Measurements from ENCODE around the gene TBC1D5. TPM values are rescaled to one million over a fixed set of nuclear protein-coding genes. Genes with fewer than 3 reads are reported as not detected.

TBC1D5 gene
- total and polyA plus RNA-seq, 2 donors (not counting 1 experiment from before 2014, with no cell fraction given) = 22.6 to 111 TPM

DNA sequence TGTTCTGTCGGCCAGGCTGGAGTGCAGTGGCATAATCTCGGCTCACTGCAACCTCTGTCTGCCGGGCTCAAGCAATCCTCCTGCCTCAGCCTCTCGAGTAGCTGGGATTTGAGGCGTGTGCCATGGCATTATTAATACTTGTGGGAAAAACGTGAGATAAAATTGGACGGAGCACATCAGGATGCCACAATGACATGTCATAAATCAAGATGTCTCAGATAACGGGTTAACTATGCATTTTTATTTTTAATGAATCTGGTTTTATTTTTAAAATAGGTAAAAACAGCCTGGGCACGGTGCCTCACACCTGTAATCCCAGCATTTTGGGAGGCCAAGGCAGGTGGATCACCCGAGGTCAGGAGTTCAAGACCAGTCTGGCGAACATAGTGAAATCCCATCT lies 212.8 kb downstream of the TBC1D5 start:
- no peak for ATAC-seq (ENCODE audit: low read depth)
- Histone ChIP-seq H3K27ac (ENCODE audit: low read length in 2 of 2) (no peak overlapping the region), H2AFZ (ENCODE audit: insufficient read depth, low read depth, low read length, poor library complexity, severe bottlenecking) (no peak overlapping the region), H3K9ac (ENCODE audit: low read length) (no peak overlapping the region), H3K4me2 (replicated peaks; ENCODE audit: low read depth, low read length, poor library complexity, severe bottlenecking) (no peak overlapping the region), H4K20me1 (ENCODE audit: control insufficient read depth, insufficient read depth, low read length, poor library complexity, severe bottlenecking) (peaks cover 13% of the 10 kb centered on the region), H3K27me3 (replicated peaks in 1 of 4; ENCODE audit: control extremely low read depth in 1 of 4, control insufficient read depth in 3 of 4, insufficient read depth in 4 of 4, low read length in 3 of 4) (no peaks in the 10 kb centered on the region), H3K9me3 (ENCODE audit: control extremely low read depth in 1 of 3, control insufficient read depth in 2 of 3, insufficient read depth in 1 of 3, low read length in 2 of 3) (no peaks in the 10 kb centered on the region), H3K4me1 (ENCODE audit: control insufficient read depth in 2 of 2, insufficient read depth in 2 of 2, low read length in 2 of 2) (no peaks in the 10 kb centered on the region), H3K36me3 (replicated peaks in 1 of 2; ENCODE audit: control extremely low read depth in 1 of 2, control insufficient read depth in 1 of 2, extremely low read depth in 1 of 2, insufficient read depth in 2 of 2, low read length in 1 of 2) (no peaks in the 10 kb centered on the region), H3K4me3 (ENCODE audit: control extremely low read depth in 1 of 5, extremely low read depth in 1 of 5, insufficient read depth in 1 of 5, low read depth in 2 of 5, low read length in 4 of 5) (no peak overlapping the region), H3K79me2 (ENCODE audit: control insufficient read depth, insufficient read depth, low read length) (peaks cover 14% of the 10 kb centered on the region)
- peaks cover 14% of the 10 kb centered on the region for H3K4me1 Mint-ChIP-seq
- CTCF ChIA-PET = interaction anchor here (1.0 kb wide), 1 partner anchor 312 kb away, joined by 3 read pairs; no protein-coding TSS in a partner anchor
- POLR2A ChIA-PET = no interaction called here
- no peak overlapping the region for H3K4me3 Mint-ChIP-seq
- intact Hi-C loops (cut with micrococcal nuclease) = no loop called here
- H3K27me3 Mint-ChIP-seq = no peaks in the 10 kb centered on the region
- DNase-seq = no peak
- TF ChIP-seq, protein P1, sequence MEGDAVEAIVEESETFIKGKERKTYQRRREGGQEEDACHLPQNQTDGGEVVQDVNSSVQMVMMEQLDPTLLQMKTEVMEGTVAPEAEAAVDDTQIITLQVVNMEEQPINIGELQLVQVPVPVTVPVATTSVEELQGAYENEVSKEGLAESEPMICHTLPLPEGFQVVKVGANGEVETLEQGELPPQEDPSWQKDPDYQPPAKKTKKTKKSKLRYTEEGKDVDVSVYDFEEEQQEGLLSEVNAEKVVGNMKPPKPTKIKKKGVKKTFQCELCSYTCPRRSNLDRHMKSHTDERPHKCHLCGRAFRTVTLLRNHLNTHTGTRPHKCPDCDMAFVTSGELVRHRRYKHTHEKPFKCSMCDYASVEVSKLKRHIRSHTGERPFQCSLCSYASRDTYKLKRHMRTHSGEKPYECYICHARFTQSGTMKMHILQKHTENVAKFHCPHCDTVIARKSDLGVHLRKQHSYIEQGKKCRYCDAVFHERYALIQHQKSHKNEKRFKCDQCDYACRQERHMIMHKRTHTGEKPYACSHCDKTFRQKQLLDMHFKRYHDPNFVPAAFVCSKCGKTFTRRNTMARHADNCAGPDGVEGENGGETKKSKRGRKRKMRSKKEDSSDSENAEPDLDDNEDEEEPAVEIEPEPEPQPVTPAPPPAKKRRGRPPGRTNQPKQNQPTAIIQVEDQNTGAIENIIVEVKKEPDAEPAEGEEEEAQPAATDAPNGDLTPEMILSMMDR (IDR thresholded peaks at IDR 0.05) = no peak
- no peak for TF ChIP-seq EZH2 (IDR thresholded peaks at IDR 0.05; ENCODE audit: borderline replicate concordance, insufficient read depth, low read depth, low read length, poor library complexity, severe bottlenecking)
- 92% methylated on average over 10 of the region's 11 CpGs for WGBS (ENCODE audit: insufficient coverage)
- H3K9me3 Mint-ChIP-seq (ENCODE audit: insufficient read depth) = no peaks in the 10 kb centered on the region
- no peak overlapping the region for H3K27ac Mint-ChIP-seq

DNA sequence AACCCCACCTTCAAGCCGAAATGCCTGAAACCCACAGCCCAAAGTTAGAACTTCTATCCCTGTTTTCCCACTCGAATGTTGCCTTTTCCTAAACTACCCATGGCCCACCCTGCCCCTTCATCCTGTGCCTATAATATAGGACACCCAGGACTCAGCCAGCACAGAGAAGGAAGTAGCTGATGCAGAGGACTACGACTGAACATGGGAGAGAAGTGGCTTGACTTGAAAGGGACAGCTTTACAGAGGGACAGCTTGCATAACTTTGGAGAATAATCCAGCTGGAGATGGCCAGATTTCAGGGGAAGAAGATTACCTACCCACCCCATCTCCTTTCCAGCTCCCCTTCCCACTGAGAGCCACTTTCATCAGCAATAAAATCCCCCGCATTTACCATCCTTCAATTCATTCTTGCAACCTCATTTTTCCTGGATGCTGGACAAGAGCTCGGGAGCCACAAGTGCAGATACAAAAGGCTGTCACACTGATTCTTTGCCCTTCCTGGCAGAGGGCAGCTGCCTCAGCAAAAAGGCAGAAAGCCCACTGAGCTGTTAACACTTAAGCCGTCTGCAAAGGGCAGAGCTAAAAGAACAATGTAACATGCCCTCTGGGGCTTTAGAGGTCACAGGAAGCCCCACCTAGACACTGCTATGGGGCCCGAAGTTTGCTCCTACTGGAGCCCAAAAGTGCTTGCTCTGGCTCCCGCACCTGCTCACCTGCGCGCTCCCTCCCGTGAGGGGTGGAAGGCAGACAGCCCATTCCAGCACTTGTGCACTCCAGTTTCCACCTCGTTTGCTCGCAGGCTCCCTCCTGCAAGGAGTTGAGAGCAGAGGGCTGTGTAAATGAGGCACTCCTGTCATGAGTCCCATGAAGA lies 224.0 kb downstream of the TBC1D5 start:
- Mint-ChIP-seq H3K4me1 (peaks cover 25% of the 10 kb centered on the region), H3K9me3 (ENCODE audit: insufficient read depth) (no peaks in the 10 kb centered on the region), H3K27ac (peak overlapping the region; percentile 27), H3K4me3 (no peak overlapping the region), H3K27me3 (no peaks in the 10 kb centered on the region)
- Histone ChIP-seq H3K4me3 (ENCODE audit: control extremely low read depth in 1 of 5, extremely low read depth in 1 of 5, insufficient read depth in 1 of 5, low read depth in 2 of 5, low read length in 4 of 5) (no peak overlapping the region), H3K36me3 (replicated peaks in 1 of 2; ENCODE audit: control extremely low read depth in 1 of 2, control insufficient read depth in 1 of 2, extremely low read depth in 1 of 2, insufficient read depth in 2 of 2, low read length in 1 of 2) (peaks cover 0 to 4% of the 10 kb centered on the region in 2 experiments), H3K9ac (ENCODE audit: low read length) (no peak overlapping the region), H3K79me2 (ENCODE audit: control insufficient read depth, insufficient read depth, low read length) (peaks cover 8% of the 10 kb centered on the region), H2AFZ (ENCODE audit: insufficient read depth, low read depth, low read length, poor library complexity, severe bottlenecking) (no peak overlapping the region), H3K27ac (ENCODE audit: low read length in 2 of 2) (no peak overlapping the region), H4K20me1 (ENCODE audit: control insufficient read depth, insufficient read depth, low read length, poor library complexity, severe bottlenecking) (peaks cover 16% of the 10 kb centered on the region), H3K4me1 (ENCODE audit: control insufficient read depth in 2 of 2, insufficient read depth in 2 of 2, low read length in 2 of 2) (no peaks in the 10 kb centered on the region), H3K4me2 (replicated peaks; ENCODE audit: low read depth, low read length, poor library complexity, severe bottlenecking) (no peak overlapping the region), H3K27me3 (replicated peaks in 1 of 4; ENCODE audit: control extremely low read depth in 1 of 4, control insufficient read depth in 3 of 4, insufficient read depth in 4 of 4, low read length in 3 of 4) (no peaks in the 10 kb centered on the region), H3K9me3 (ENCODE audit: control extremely low read depth in 1 of 3, control insufficient read depth in 2 of 3, insufficient read depth in 1 of 3, low read length in 2 of 3) (no peaks in the 10 kb centered on the region)
- 97% methylated on average over 12 of the region's 13 CpGs for WGBS (ENCODE audit: insufficient coverage)
- POLR2A ChIA-PET = no interaction called here
- no peak for DNase-seq
- CTCF ChIA-PET = no interaction called here
- intact Hi-C loops (cut with micrococcal nuclease) = no loop called here
- no peak for ATAC-seq (ENCODE audit: low read depth)
- no peak for TF ChIP-seq EZH2 (IDR thresholded peaks at IDR 0.05; ENCODE audit: borderline replicate concordance, insufficient read depth, low read depth, low read length, poor library complexity, severe bottlenecking)
- TF ChIP-seq, protein P1 (IDR thresholded peaks at IDR 0.05) = no peak

Data from B cell (primary cell).